Endometrial microvascular endothelial cells (primary cell): ENCODE data around the gene HDAC8. TPM values are rescaled to one million over a fixed set of nuclear protein-coding genes. Genes with fewer than 3 reads are reported as not detected.
"Not testable (repeated sequence)": the region's sequence is repeated elsewhere in the genome, so short reads cannot be mapped to it uniquely, and the experiment has no call there.

Experiments used
- in situ Hi-C: cut with HindIII; loops from 2 replicates; pipeline ENCODE4 v1.10.0; 2017; ENCODE audit warnings: low sequenced_read_pairs, low pct_unique_long_range_greater_than_20kb; ENCODE audit errors: inconsistent ontology term
- total RNA-seq: library from RNA; depleted of rRNA; stranded (reverse); fragments of >200 nt; gene quantifications from one replicate; pipeline ENCODE4 v1.2.3, GENCODE V29; 2015; ENCODE audit errors: inconsistent ontology term

HDAC8 gene
- total RNA-seq, 1 donor from 2014 or later: 36.2 TPM

DNA sequence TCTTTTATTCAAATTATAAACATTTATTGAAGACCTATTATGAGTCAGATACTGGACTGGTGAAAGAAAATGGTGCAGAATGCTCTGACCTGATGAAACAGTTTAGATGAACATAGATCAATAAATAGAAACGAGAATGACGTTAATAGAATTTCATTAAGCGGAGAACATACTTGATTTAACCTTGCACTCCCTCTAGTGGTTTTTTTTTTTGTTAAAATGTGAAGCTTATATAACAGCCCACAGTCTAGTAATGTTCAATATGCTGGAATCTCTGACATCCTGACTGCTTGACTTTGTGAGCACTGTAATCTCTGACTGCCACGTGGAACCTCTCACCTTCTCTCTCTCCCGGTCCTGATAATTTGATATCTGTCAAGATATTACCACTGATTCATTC lies 32.3 kb downstream of the HDAC8 start:
- in situ Hi-C loops: no loop called here

- in situ Hi-C loops: no loop called here
Observed at GRCh38 chrX:72539822-72540221, 32.8 kb downstream of the HDAC8 start.

DNA sequence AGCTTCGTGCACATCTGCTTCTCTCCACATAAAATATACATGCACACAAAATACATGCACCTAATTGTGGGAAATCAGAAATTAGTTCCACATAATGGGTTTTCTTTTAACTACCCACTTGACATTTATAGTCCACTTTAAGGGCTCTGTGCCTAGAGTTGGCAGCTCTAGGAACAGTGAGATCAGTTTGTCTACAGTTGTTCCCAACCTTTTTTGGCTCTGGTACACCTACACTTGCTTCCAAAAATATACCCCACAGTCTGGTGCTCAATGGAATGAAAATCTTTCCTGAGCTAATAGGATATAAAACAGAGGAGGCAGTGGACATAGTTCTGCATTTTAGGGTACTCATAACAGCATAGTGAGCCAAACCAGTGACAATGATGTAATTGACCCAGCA lies 36.1 kb downstream of the HDAC8 start:
- in situ Hi-C loops: no loop called here

GRCh38 chrX:72532366-72532765 lies 40.3 kb downstream of the HDAC8 start:
- in situ Hi-C loops: no loop called here

GRCh38 chrX:72526534-72527508 lies 45.8 kb downstream of the HDAC8 start:
- in situ Hi-C loops: no loop called here

- in situ Hi-C loops: no loop called here
Observed at GRCh38 chrX:72498782-72499181, 73.9 kb downstream of the HDAC8 start.

DNA sequence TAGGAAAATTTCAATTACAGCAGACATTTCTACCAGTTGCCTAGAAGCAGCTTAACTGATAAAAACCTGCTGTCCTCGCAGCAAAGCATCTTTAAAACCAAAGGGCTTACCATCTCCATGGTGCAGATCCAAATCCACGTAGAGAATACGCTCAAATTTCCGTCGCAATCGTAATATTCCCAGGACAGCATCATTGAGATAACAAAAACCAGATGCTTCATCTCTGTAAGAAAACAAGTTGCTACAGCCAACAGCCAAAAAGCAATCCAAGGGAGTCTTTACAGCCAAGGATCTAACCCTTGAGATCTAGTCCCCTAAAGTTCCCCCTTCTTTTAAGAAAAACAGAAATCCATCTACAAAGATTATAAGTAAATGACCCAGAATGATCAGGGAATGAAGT lies 77.6 kb downstream of the HDAC8 start:
- in situ Hi-C loops: no loop called here

- in situ Hi-C loops: no loop called here
Observed at GRCh38 chrX:72492499-72492898, 80.1 kb downstream of the HDAC8 start.

GRCh38 chrX:72490221-72490620 lies 82.4 kb downstream of the HDAC8 start:
- in situ Hi-C loops: not testable (repeated sequence)

DNA sequence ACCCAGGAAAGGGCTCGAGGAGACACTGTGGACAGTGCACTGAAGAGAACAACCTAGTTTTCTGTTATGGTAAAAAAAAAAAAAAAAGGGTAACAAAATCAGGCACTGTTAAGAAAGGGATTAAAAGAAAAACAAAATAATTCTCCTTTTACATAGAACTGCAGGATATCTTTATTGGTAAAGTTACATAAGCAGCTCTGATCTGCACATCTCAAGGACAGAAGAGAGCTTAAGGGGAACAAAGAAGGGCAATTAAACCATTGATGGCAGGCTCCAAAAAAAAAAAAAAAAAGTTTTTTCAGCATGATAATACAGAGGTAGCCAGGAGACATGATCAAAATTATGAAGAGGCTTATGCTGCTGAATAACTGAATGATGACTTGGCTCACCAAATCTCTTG lies 85.0 kb downstream of the HDAC8 start:
- in situ Hi-C loops: no loop called here

GRCh38 chrX:72479324-72480274 lies 93.0 kb downstream of the HDAC8 start:
- in situ Hi-C loops: no loop called here

- in situ Hi-C loops: no loop called here
Observed at GRCh38 chrX:72478853-72479252, 93.8 kb downstream of the HDAC8 start.

- in situ Hi-C loops: no loop called here
Observed at GRCh38 chrX:72478351-72478750, 94.3 kb downstream of the HDAC8 start.

DNA sequence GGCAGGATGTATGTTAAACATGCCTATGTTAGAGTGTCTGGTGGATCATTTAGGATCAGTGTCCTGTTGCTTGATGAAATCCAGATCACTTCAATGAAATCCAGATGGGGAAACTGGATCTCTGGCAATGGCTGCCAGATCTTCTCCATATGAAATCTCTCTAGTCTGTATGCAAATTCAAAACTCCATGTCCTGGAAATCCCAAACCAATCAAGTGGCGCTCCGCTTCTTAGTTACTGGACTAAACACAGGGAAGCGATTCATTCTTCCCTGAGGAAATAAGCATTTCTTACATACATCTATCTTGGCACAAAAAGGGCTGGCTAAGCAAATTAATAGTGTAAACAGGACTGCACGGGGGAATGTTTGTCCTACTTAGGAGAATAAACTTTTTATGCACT lies 94.9 kb downstream of the HDAC8 start:
- in situ Hi-C loops: no loop called here

DNA sequence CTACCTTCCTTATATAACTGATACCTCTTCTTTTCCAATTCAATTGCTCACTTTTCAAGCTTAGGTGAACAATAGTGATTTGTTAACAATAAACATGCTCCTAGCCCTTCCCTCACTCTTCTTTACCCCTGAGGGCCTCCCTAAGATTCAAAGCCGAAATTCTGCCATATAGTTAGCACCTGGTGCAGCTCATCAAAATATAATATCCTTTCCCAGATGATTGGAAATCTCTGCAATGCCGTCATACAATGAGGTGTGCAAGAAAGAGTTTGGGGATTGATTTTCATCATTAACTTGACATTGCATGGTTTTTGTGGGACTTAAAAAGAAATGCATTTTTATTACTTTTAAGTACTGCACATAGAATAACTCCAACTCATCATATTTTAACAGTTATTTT lies 95.3 kb downstream of the HDAC8 start:
- in situ Hi-C loops: no loop called here

GRCh38 chrX:72475952-72476668 lies 96.5 kb downstream of the HDAC8 start:
- in situ Hi-C loops: no loop called here

DNA sequence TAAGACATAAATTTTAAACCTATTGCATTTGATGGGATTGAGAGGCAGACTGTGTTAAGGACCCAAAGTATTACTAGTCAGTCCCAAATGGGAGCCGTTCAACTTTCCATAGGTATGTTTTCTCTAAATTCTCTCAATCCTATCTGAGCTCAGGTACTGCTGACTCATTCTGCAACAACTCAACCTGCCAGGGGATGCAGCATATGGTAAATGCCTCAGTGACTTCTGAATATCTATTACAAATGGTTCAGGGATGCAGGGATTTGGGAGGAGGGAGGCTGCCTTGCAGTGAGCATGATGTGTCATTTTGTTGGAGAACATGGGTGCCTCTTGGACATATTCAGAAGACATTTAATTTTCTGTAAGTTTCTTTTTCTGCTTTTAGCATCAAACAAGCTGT lies 97.3 kb downstream of the HDAC8 start:
- in situ Hi-C loops: no loop called here

DNA sequence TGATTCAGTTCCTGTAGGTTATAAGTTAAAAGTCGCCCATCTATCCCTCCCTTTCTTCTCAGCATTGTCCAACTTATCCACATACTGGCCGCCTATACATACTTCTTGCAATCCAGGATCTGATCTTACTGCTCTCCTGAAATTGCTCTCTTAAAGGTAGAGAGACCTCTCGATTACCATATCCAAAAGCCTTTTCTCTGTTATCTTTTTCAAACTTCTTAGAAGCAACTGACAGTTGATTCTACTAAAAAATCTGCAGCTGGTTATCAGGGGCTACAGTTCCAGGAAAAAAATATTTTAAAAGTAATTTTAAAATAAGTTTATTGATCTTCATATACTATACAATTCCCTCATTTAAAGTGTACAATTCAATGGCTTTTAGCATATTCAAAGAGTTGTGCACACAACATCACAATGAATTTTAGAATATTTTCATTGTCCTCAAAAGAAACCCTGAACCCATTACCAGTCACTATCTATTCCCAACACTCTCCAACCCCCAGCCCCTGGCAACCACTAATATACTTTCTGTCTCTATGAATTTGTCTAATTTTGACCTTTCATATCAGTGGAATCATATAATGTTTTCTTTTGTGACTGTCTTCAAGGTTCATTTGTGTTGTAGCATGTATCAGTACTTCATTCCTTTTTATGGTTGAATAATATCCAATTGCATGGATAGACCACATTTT lies 102.0 kb downstream of the HDAC8 start:
- in situ Hi-C loops: no loop called here
